NCI-H226 (cell line): Measurements from ENCODE around the gene ACMSD.

Source experiments
- DNase-seq: peaks from one replicate; pipeline ENCODE4 v3.0.0-alpha.2; 2015

Gene ACMSD

GRCh38 chr2:134910763-134911399, 72.5 kb downstream of the ACMSD start:
- no peak for DNase-seq

GRCh38 chr2:134911400-134911785, 73.0 kb downstream of the ACMSD start:
- no peak for DNase-seq

GRCh38 chr2:134912361-134912760, 73.9 kb downstream of the ACMSD start:
- peak; percentile 62 for DNase-seq

- DNase-seq, result no peak
Measured at GRCh38 chr2:134917360-134917865, 79.0 kb downstream of the ACMSD start.

- no peak for DNase-seq
Measured at GRCh38 chr2:134917888-134918525, 79.6 kb downstream of the ACMSD start.

GRCh38 chr2:134918526-134919340, 80.3 kb downstream of the ACMSD start, which contains the start of gene CCNT2:
CCNT2 (plus strand) TSS chr2:134918822; CDS start chr2:134918855, 33 bp downstream.
- DNase-seq, result peak; percentile 99

- DNase-seq, result no peak
Measured at GRCh38 chr2:134919341-134920210, 81.2 kb downstream of the ACMSD start.

- no peak for DNase-seq
Measured at GRCh38 chr2:134924912-134925311, 86.5 kb downstream of the ACMSD start.

GRCh38 chr2:134926231-134926931, 88.0 kb downstream of the ACMSD start:
- DNase-seq, result no peak

GRCh38 chr2:134927195-134927594, 88.8 kb downstream of the ACMSD start:
- DNase-seq, result peak; percentile 47

- DNase-seq, result no peak
Measured at GRCh38 chr2:134932864-134933526, 94.6 kb downstream of the ACMSD start.

GRCh38 chr2:134933732-134934131, 95.3 kb downstream of the ACMSD start:
- DNase-seq, result no peak

- DNase-seq, result no peak
Measured at GRCh38 chr2:134934150-134934549, 95.7 kb downstream of the ACMSD start.

- no peak for DNase-seq
Measured at GRCh38 chr2:134934641-134935040, 96.2 kb downstream of the ACMSD start.

GRCh38 chr2:134936691-134937090, 98.3 kb downstream of the ACMSD start:
- no peak for DNase-seq

- DNase-seq, result no peak
Measured at GRCh38 chr2:134943540-134943939, 105.1 kb downstream of the ACMSD start.

- DNase-seq, result no peak
Measured at GRCh38 chr2:134944975-134945374, 106.6 kb downstream of the ACMSD start.

- DNase-seq, result no peak
Measured at GRCh38 chr2:134946073-134946472, 107.7 kb downstream of the ACMSD start.

- no peak for DNase-seq
Measured at GRCh38 chr2:134949981-134950708, 111.7 kb downstream of the ACMSD start.

- DNase-seq, result no peak
Measured at GRCh38 chr2:134950886-134951285, 112.5 kb downstream of the ACMSD start.
